ENCODE measurements around the gene LSAMP.

LSAMP gene

DNA sequence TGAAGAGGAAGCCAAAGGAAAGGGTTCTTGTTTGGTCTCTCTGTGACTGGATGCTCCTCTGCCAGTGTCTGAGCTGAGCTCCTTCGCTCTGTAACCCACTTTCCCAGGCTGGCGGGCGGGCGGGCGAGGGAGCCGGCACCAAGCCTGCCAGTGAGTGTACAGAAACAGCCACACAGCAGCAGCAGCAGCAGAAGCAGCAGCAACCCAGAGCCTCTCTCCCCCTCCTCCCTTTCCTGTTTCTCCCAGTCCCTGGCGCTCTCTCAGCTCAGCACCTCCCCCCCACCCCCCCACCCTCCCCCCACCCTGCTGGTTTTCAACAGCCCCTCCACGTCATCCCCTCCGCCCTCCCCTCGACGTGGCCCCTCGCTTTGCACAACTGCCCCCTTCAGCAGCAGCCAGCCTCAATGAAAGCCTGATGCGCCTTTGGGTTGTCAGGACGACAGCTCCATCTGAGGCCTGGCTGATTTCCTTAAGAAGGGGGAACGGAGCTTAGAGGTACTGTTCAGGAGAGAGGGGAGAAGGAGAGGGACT, at the start of gene LSAMP:
Gene LSAMP, minus strand, starts transcription at position 177 of the 531 bp plus-strand sequence.
- peak; percentile 47 to 68 for DNase-seq

GRCh38 chr3:116492379-116492778, 47.1 kb upstream of the LSAMP start:
- DNase-seq, result no peak

GRCh38 chr3:116483135-116483534, 37.8 kb upstream of the LSAMP start:
- DNase-seq, result no peak

DNA sequence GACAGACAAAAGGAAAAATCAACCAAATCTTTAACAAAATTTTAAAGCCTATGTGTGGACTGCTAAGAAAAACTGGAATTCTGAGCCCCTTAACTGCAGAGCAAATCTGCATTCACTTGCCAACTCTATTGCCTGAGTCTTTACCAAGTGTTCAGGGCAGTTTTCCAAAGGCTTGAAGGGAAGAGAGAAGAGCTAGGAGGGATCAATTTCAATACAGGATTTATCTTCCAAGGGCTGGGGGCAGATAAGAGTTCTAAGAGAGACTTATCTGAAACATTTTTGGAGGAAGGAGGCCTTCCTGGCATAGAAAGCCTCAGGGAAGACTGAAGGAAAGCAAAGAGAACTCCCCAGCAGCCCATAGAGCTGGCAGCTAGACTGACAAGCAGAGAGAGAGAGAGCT, 31.4 kb upstream of the LSAMP start:
- no peak for DNase-seq

- DNase-seq, result no peak
These were observed 29.5 kb upstream of the LSAMP start for GRCh38 chr3:116474801-116475200.

- DNase-seq, result no peak
These were observed 28.9 kb upstream of the LSAMP start for GRCh38 chr3:116474032-116474780.

DNA sequence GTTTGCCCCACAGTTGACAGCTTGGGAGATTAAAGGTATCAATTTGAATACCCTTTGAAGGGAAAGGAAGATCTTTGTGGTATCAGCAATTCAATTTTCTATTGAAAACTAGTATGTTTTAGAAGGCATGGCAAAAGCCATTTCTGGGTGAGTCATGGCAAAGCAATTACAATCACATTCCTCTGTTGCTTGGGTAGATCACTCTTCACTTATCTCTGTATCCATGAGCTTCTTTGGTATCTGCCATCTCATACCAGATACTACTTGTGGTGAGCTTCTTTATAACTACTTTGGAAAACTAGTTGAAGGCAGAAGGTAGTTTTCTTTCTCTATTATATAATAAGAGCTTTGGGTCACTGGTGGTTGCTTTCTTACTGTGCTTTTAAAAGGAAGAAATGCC, 28.3 kb upstream of the LSAMP start:
- no peak for DNase-seq

GRCh38 chr3:116470605-116471197, 25.4 kb upstream of the LSAMP start:
- DNase-seq, result no peak

- DNase-seq, result no peak
These were observed 24.3 kb upstream of the LSAMP start for GRCh38 chr3:116469546-116469945.

GRCh38 chr3:116464276-116464798, 19.1 kb upstream of the LSAMP start:
- DNase-seq, result no peak

DNA sequence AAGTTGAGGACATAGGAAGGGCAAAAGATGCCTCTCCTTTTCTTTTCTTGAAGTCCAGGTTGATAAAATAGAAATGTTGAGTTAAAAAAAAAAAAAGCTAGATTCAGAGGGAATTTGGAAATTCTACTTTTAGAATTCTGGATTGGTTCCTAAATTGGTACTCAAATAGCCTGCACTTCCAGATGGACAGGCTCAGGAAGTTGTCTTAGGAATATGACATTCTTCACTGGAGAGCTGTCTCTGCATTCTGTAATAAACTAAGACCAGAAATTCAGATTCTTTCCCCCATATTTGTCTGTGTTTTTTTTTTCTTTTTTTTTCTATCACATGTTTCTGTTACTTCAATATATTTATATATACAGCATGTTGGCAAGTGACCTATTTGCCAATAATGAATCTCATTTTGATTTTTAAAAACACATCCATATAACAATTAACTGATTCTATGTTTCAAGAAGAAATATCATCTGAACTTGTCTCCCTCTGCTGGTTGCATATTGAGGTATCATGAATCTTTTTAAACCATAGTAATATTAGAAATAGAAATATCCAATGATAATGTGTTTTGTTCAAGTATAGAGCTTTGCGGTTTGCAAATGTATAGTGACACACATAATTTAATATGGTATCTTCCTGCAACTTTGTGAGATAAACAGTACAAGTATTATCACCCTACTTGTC, 8.5 kb upstream of the LSAMP start:
- DNase-seq, result peak; percentile 11 to 14

- DNase-seq, result no peak
These were observed 4.5 kb upstream of the LSAMP start for GRCh38 chr3:116449546-116450350.

DNA sequence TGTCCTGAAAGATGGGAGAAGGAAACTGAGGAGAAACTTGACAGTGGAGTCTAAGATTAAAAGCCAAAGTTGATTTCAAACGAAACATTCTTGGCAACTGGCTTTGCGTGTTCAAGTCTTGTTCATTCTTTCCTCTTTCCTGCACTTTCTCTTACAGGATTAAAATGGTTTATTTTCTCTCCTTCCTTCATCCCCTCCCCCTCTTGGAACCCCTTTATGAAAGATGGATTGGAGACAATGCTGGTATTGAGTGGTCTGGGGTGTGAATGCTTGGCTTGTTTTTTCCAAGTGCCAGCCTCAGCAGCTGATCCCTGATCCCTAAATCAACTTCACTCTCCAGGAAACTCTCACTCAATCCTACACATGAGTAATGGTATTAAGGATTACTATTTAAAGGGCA, 703 bp upstream of the LSAMP start:
- DNase-seq, result no peak

- peak in 1 of 2 experiments; percentile 65 for DNase-seq
These were observed 422 bp downstream of the LSAMP start for GRCh38 chr3:116444819-116445310.

DNA sequence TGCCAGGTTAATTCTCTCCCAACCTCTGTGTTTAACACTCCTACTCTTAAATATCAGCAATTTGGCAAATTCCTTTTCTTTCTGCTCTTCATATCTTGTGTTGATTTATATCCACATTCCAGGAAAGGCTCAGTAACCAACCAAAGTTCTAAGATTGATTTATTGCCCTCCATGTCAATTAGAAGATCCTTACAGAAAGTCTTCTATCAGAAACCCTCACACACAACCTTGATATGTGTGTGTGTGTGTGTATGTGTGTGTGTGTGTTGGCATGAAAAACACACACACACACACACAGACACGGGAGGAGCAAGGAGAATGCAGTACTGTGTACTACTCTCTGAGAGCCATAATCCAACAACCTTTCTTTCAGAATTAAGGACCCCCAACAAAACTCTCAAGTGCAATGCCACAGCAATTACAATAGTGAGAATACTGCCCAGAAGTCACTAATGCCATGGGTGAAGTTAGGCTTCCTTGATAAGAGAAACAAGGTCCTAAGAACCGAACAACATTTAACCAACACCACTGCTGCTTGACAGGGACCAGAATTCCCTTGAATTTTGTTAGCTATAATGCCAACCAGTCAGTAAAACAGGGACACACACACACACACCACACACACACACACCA, 1.1 kb downstream of the LSAMP start:
- no peak for DNase-seq

GRCh38 chr3:116443191-116443661, 2.1 kb downstream of the LSAMP start:
- DNase-seq, result peak in 1 of 2 experiments; percentile 11

- peak in 1 of 2 experiments; percentile 24 for DNase-seq
These were observed 2.8 kb downstream of the LSAMP start for GRCh38 chr3:116442331-116443021.

GRCh38 chr3:116441652-116442051, 3.6 kb downstream of the LSAMP start:
- peak; percentile 23 to 24 for DNase-seq

DNA sequence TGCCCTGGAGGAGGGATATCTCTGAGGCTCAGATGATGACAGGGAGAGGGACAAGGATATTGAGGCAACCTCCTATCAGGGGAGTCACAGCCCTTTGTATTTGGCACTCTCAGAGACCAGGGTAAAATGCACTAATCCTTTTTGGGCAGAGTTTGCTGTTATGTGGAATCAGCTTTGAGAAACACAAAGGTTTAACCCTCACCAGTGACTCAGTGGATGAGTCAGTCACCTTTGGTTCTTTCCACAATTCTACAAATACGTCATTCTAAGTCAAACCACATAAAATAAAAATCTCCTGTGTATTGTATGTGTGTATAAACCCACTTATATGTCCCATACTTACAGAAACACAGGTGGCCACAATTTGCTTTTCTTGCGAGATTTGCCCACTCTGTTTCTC, 5.1 kb downstream of the LSAMP start:
- no peak for DNase-seq

GRCh38 chr3:116433552-116433951, 11.7 kb downstream of the LSAMP start:
- DNase-seq, result no peak

GRCh38 chr3:116432795-116433194, 12.5 kb downstream of the LSAMP start:
- no peak for DNase-seq

Measured in NCI-H526 (cell line).